B cell (primary cell): ENCODE measurements around the gene MLKL. TPM values are rescaled to one million over a fixed set of nuclear protein-coding genes. Genes with fewer than 3 reads are reported as not detected.
"Not testable (repeated sequence)": the region's sequence is repeated elsewhere in the genome, so short reads cannot be mapped to it uniquely, and the experiment has no call there.

ENCODE experiments used
- ATAC-seq: fragments of 200-7000 bp; cut with Tn5 transposase; one replicate; pipeline ENCODE4 v1.10.0; 2021; ENCODE audit warnings: low read depth, mild to moderate bottlenecking, moderate number of reproducible peaks, moderate library complexity
- CTCF ChIA-PET: fragments of 350-600 bp; sonication (Branson Sonifier 250); formaldehyde crosslinking; loops from one replicate; lab custom pipeline; 2021; ENCODE audit warnings: antibody characterized with exemption, inconsistent platforms; lab: Charles Lee
- POLR2A ChIA-PET: fragments of 350-600 bp; sonication (Branson Sonifier 250); formaldehyde crosslinking; loops from one replicate; lab custom pipeline; 2021; ENCODE audit warnings: antibody characterized with exemption; lab: Charles Lee
- DNase-seq: peaks from one replicate; pipeline ENCODE4 v3.0.0; 2013
- H2AFZ ChIP-seq: 2 replicates; pipeline ENCODE4 v1.6.1; 2012; ENCODE audit warnings: mild to moderate bottlenecking, low read depth, low read length; ENCODE audit not compliant: insufficient read depth, poor library complexity, severe bottlenecking
- H3K27ac ChIP-seq, 2 donors: 1 replicate in 1 of 2; 2 replicates in 1 of 2; pipeline ENCODE4 v1.5.1; 2012 to 2013; ENCODE audit warnings: low read length in 2 of 2, mild to moderate bottlenecking in 2 of 2, moderate library complexity in 1 of 2
- H3K27me3 ChIP-seq, 4 experiments: fragments of 200-600 bp in 1 of 4; sonication (generic) in 1 of 4; replicated peaks in 1 of 4; 1 replicate in 2 of 4; 2 replicates in 2 of 4; pipeline versions ENCODE4 v1.6.1 to v1.7.0; 2013 to 2016; ENCODE audit warnings: low read length in 3 of 4, mild to moderate bottlenecking in 2 of 4, mixed read lengths in 1 of 4, moderate library complexity in 1 of 4; ENCODE audit not compliant: insufficient read depth in 4 of 4, control insufficient read depth in 3 of 4; ENCODE audit errors: control extremely low read depth in 1 of 4
- H3K36me3 ChIP-seq, 2 experiments: replicated peaks in 1 of 2; 1 replicate in 1 of 2; 2 replicates in 1 of 2; pipeline versions ENCODE4 v1.6.1 to v1.7.1; 2013; ENCODE audit warnings: low read length in 1 of 2; ENCODE audit not compliant: insufficient read depth in 2 of 2, control insufficient read depth in 1 of 2; ENCODE audit errors: control extremely low read depth in 1 of 2, extremely low read depth in 1 of 2
- H3K4me1 ChIP-seq, 2 donors: fragments of 200-600 bp in 1 of 2; sonication (generic) in 1 of 2; 1 replicate in 1 of 2; 2 replicates in 1 of 2; pipeline versions ENCODE4 v1.5.1 to v1.6.1; 2013 to 2017; ENCODE audit warnings: low read length in 2 of 2; ENCODE audit not compliant: control insufficient read depth in 2 of 2, insufficient read depth in 2 of 2
- H3K4me2 ChIP-seq: replicated peaks from 2 replicates; pipeline ENCODE3; 2012; ENCODE audit warnings: mild to moderate bottlenecking, low read depth, low read length; ENCODE audit not compliant: poor library complexity, severe bottlenecking
- H3K4me3 ChIP-seq, 5 experiments: fragments of 200-600 bp in 1 of 5; sonication (generic) in 1 of 5; 1 replicate in 3 of 5; 2 replicates in 2 of 5; pipeline versions ENCODE4 v1.5.1 to v1.7.0; 2011 to 2016; ENCODE audit warnings: low read length in 4 of 5, mild to moderate bottlenecking in 4 of 5, low read depth in 2 of 5, control low read depth in 1 of 5, moderate library complexity in 1 of 5; ENCODE audit not compliant: insufficient read depth in 1 of 5; ENCODE audit errors: control extremely low read depth in 1 of 5, extremely low read depth in 1 of 5
- H3K79me2 ChIP-seq: fragments of 200-600 bp; sonication (generic); one replicate; pipeline ENCODE4 v1.6.0; 2016; ENCODE audit warnings: low read length; ENCODE audit not compliant: control insufficient read depth, insufficient read depth
- H3K9ac ChIP-seq: fragments of 200-600 bp; sonication (generic); 2 replicates; pipeline ENCODE4 v1.6.1; 2017; ENCODE audit warnings: mild to moderate bottlenecking, low read length, moderate library complexity
- H3K9me3 ChIP-seq, 3 donors: one replicate each; pipeline versions ENCODE4 v1.6.1 to v1.7.1; 2013; ENCODE audit warnings: low read length in 2 of 3; ENCODE audit not compliant: control insufficient read depth in 2 of 3, insufficient read depth in 1 of 3; ENCODE audit errors: control extremely low read depth in 1 of 3
- H4K20me1 ChIP-seq: 2 replicates; pipeline ENCODE4 v1.6.0; 2012; ENCODE audit warnings: mild to moderate bottlenecking, low read length; ENCODE audit not compliant: insufficient read depth, control insufficient read depth, poor library complexity, severe bottlenecking
- H3K27ac Mint-ChIP-seq: one replicate; pipeline ENCODE4 v1.8.0; 2021; ENCODE audit warnings: mixed read lengths
- H3K27me3 Mint-ChIP-seq: one replicate; pipeline ENCODE4 v1.8.0; 2021; ENCODE audit warnings: mixed read lengths
- H3K4me1 Mint-ChIP-seq: one replicate; pipeline ENCODE4 v1.8.0; 2021; ENCODE audit warnings: mixed read lengths
- H3K4me3 Mint-ChIP-seq: one replicate; pipeline ENCODE4 v1.8.0; 2021; ENCODE audit warnings: mixed read lengths
- H3K9me3 Mint-ChIP-seq: one replicate; pipeline ENCODE4 v1.8.0; 2022; ENCODE audit warnings: mixed read lengths; ENCODE audit not compliant: insufficient read depth
- CTCF ChIP-seq: fragments of 200-600 bp; IDR thresholded peaks from one replicate; pipeline ENCODE4 v1.8.0; 2022; ENCODE audit warnings: antibody characterized with exemption, mild to moderate bottlenecking
- EZH2 ChIP-seq: IDR thresholded peaks from 2 replicates; pipeline ENCODE4 v1.6.1; 2012; ENCODE audit warnings: borderline replicate concordance, low read depth, mild to moderate bottlenecking, moderate library complexity, low read length; ENCODE audit not compliant: insufficient read depth, poor library complexity, severe bottlenecking
- WGBS: methylation state at CpG from one replicate; pipeline ENCODE4 v1.1.5; 2013; ENCODE audit warnings: missing lambda C conversion rate; ENCODE audit not compliant: insufficient coverage; 5-methylcytosine and 5-hydroxymethylcytosine counted together
- intact Hi-C: fragments of 100-400 bp; cut with micrococcal nuclease; formaldehyde crosslinking; loops from one replicate; pipeline ENCODE4 v1.10.0; 2022
- polyA plus RNA-seq: library from polyadenylated mRNA; depleted of rRNA; stranded (reverse); fragments of >200 nt; gene quantifications from 2 replicates; pipeline ENCODE4 v1.2.3, GENCODE V29; 2012
- total RNA-seq, 2 donors: library from RNA; stranded (reverse); fragments of 120-200 nt in 1 of 2; gene quantifications; 1 replicate in 1 of 2; 2 replicates in 1 of 2; pipeline versions ENCODE4 v1.2.3 to v1.2.4, GENCODE V29; 2013 to 2022

Gene MLKL
- total and polyA plus RNA-seq, 2 donors (not counting 1 experiment from before 2014, with no cell fraction given): 13.4 to 19.7 TPM

- no peaks in the 10 kb centered on the region for H4K20me1 ChIP-seq
- H3K4me1 ChIP-seq: no peaks in the 10 kb centered on the region
- H3K4me2 ChIP-seq: no peak overlapping the region
- H3K9ac ChIP-seq: no peak overlapping the region
- intact Hi-C loops: no loop called here
- ChIA-PET CTCF (no interaction called here), POLR2A (no interaction called here)
- H3K9me3 ChIP-seq: no peaks in the 10 kb centered on the region
- H3K27ac ChIP-seq: no peak overlapping the region
- Mint-ChIP-seq H3K9me3 (no peaks in the 10 kb centered on the region), H3K4me1 (peaks cover 2% of the 10 kb centered on the region), H3K27me3 (no peaks in the 10 kb centered on the region), H3K4me3 (no peak overlapping the region), H3K27ac (no peak overlapping the region)
- peaks cover 0 to 28% of the 10 kb centered on the region in 2 experiments for H3K36me3 ChIP-seq
- ATAC-seq: no peak
- DNase-seq: no peak
- TF ChIP-seq EZH2: no peak
- TF ChIP-seq CTCF: no peak
- H3K79me2 ChIP-seq: no peaks in the 10 kb centered on the region
- H3K27me3 ChIP-seq: no peaks in the 10 kb centered on the region
- 97% methylated on average over 3 of the region's 4 CpGs for WGBS
- H2AFZ ChIP-seq: no peak overlapping the region
- H3K4me3 ChIP-seq: no peak overlapping the region
These were observed 22.8 kb downstream of the MLKL start for GRCh38 chr16:74677868-74678267.

DNA sequence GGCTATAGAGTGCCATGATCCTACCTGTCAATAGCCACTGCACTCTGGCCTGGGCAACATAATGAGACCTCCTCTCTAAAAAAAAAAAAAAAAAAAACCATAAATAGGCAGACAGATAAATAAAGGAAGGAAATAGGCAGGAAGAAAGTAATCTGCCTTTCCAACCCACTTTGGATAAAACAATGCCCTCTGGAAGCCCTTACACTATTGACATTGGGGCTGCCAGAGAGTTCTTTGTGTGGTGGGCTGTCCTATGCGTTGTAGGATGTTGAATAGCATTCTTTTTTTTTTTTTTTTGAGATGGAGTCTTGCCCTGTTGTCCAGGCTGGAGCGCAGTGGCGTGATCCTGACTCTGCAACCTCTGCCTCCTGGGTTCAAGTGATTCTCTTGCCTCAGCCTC lies 26.8 kb downstream of the MLKL start:
- Histone ChIP-seq H3K9me3 (no peaks in the 10 kb centered on the region), H3K36me3 (peaks cover 0 to 14% of the 10 kb centered on the region in 2 experiments), H3K9ac (no peak overlapping the region), H3K4me1 (no peaks in the 10 kb centered on the region), H2AFZ (no peak overlapping the region), H4K20me1 (no peaks in the 10 kb centered on the region), H3K4me3 (no peak overlapping the region), H3K27ac (no peak overlapping the region), H3K4me2 (no peak overlapping the region), H3K79me2 (no peaks in the 10 kb centered on the region), H3K27me3 (no peaks in the 10 kb centered on the region)
- no peaks in the 10 kb centered on the region for H3K9me3 Mint-ChIP-seq
- no peak overlapping the region for H3K4me3 Mint-ChIP-seq
- DNase-seq (no peak), ATAC-seq (no peak)
- TF ChIP-seq CTCF (no peak), EZH2 (no peak)
- no peak overlapping the region for H3K27ac Mint-ChIP-seq
- no peaks in the 10 kb centered on the region for H3K27me3 Mint-ChIP-seq
- H3K4me1 Mint-ChIP-seq: no peaks in the 10 kb centered on the region
- intact Hi-C loops: no loop called here
- 100% methylated on average over 2 of the region's 3 CpGs for WGBS
- ChIA-PET CTCF (interaction anchor here (0.7 kb wide), 1 partner anchor 123 kb away, joined by 3 read pairs; no protein-coding TSS in a partner anchor), POLR2A (no interaction called here)

GRCh38 chr16:74668877-74669276 lies 31.8 kb downstream of the MLKL start:
- Histone ChIP-seq H4K20me1 (peaks cover 19% of the 10 kb centered on the region), H3K79me2 (peaks cover 28% of the 10 kb centered on the region), H3K36me3 (peaks cover 2 to 13% of the 10 kb centered on the region in 2 experiments), H3K4me1 (peaks cover 10 to 14% of the 10 kb centered on the region in 2 donors)
- DNase-seq, POLR2A ChIA-PET, H3K4me2 ChIP-seq, ATAC-seq, H3K9me3 ChIP-seq, H3K27me3 ChIP-seq, H3K4me3 Mint-ChIP-seq, H3K27ac Mint-ChIP-seq, H3K9ac ChIP-seq, H2AFZ ChIP-seq, H3K27ac ChIP-seq, H3K27me3 Mint-ChIP-seq, H3K9me3 Mint-ChIP-seq, H3K4me3 ChIP-seq: not testable (repeated sequence)
- WGBS: 100% methylated on average over 2 of the region's 10 CpGs
- peaks cover 20% of the 10 kb centered on the region for H3K4me1 Mint-ChIP-seq
- intact Hi-C loops: loop anchor here (5.0 to 10.0 kb wide), 2 partner anchors 316 to 978 kb away; partner anchors contain the start of genes KARS1, TERF2IP and WDR59
- CTCF ChIA-PET: interaction anchor here (1.5 kb wide), 1 partner anchor 28 kb away, joined by 3 read pairs; no protein-coding TSS in a partner anchor
